ENCODE results near the gene ELAVL3.

GRCh38 chr19:11482384-11483050 lies 1.7 kb upstream of the ELAVL3 start:
- no peak for TF ChIP-seq EZH2 (IDR thresholded peaks at IDR 0.05; ENCODE audit: borderline replicate concordance, low read depth, low read length, severe bottlenecking)
- TF ChIP-seq, protein P1, sequence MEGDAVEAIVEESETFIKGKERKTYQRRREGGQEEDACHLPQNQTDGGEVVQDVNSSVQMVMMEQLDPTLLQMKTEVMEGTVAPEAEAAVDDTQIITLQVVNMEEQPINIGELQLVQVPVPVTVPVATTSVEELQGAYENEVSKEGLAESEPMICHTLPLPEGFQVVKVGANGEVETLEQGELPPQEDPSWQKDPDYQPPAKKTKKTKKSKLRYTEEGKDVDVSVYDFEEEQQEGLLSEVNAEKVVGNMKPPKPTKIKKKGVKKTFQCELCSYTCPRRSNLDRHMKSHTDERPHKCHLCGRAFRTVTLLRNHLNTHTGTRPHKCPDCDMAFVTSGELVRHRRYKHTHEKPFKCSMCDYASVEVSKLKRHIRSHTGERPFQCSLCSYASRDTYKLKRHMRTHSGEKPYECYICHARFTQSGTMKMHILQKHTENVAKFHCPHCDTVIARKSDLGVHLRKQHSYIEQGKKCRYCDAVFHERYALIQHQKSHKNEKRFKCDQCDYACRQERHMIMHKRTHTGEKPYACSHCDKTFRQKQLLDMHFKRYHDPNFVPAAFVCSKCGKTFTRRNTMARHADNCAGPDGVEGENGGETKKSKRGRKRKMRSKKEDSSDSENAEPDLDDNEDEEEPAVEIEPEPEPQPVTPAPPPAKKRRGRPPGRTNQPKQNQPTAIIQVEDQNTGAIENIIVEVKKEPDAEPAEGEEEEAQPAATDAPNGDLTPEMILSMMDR (IDR thresholded peaks at IDR 0.05; ENCODE audit: extremely low read depth in 1 of 2, insufficient read depth in 1 of 2, low read depth in 1 of 2, low read length in 2 of 2): peak; percentile 94 to 95
- TF ChIP-seq POLR2A (IDR thresholded peaks at IDR 0.05; ENCODE audit: low read depth, low read length): no peak
- no peak for TF ChIP-seq FOS (IDR thresholded peaks at IDR 0.05; ENCODE audit: borderline replicate concordance, insufficient read depth, low read length)
- TF ChIP-seq, protein P2, sequence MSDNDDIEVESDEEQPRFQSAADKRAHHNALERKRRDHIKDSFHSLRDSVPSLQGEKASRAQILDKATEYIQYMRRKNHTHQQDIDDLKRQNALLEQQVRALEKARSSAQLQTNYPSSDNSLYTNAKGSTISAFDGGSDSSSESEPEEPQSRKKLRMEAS (IDR thresholded peaks at IDR 0.05; ENCODE audit: insufficient read depth, insufficient read length): peak; percentile 98
- no peak for TF ChIP-seq GATA2 (IDR thresholded peaks at IDR 0.05; ENCODE audit: insufficient read depth, insufficient read length, low read depth, low read length)
- TF ChIP-seq MYC (IDR thresholded peaks at IDR 0.05; ENCODE audit: low read depth, low read length): peak; percentile 87

Data from endothelial cell of umbilical vein (primary cell).